ENCODE data around the gene SDHC.

The SDHC gene

DNA sequence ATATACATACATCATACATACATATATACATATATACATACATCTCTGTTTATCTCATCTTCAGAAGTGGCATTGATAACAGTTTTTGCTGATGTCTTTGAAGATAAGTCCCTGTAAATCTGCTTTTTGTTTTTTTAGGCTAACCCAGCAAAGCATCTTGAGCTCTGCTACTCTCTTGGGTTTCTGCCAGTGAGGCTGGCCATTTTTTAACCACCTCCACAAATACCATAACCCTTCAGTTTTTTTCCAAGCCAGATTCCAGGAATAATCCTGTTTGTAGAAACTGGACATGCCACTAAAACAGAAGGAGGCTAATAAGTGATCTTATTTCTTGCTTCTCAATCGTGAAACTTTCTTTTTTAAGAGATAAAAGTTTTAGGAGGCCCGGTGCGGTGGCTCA is 21.6 kb downstream of the SDHC start:
- no peak overlapping the region for H3K9ac ChIP-seq (ENCODE audit: low read depth, low read length, poor library complexity, severe bottlenecking)
- no peak for TF ChIP-seq EZH2phosphoT487 (IDR thresholded peaks at IDR 0.05; ENCODE audit: borderline replicate concordance)
- TF ChIP-seq, protein P1, sequence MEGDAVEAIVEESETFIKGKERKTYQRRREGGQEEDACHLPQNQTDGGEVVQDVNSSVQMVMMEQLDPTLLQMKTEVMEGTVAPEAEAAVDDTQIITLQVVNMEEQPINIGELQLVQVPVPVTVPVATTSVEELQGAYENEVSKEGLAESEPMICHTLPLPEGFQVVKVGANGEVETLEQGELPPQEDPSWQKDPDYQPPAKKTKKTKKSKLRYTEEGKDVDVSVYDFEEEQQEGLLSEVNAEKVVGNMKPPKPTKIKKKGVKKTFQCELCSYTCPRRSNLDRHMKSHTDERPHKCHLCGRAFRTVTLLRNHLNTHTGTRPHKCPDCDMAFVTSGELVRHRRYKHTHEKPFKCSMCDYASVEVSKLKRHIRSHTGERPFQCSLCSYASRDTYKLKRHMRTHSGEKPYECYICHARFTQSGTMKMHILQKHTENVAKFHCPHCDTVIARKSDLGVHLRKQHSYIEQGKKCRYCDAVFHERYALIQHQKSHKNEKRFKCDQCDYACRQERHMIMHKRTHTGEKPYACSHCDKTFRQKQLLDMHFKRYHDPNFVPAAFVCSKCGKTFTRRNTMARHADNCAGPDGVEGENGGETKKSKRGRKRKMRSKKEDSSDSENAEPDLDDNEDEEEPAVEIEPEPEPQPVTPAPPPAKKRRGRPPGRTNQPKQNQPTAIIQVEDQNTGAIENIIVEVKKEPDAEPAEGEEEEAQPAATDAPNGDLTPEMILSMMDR (conservative IDR thresholded peaks at IDR 0.05; ENCODE audit: low read length) = no peak
- H3K36me3 ChIP-seq (ENCODE audit: insufficient read depth, low read length) = peaks cover 20% of the 10 kb centered on the region; the same call in 1 of the 2 replicates

DNA sequence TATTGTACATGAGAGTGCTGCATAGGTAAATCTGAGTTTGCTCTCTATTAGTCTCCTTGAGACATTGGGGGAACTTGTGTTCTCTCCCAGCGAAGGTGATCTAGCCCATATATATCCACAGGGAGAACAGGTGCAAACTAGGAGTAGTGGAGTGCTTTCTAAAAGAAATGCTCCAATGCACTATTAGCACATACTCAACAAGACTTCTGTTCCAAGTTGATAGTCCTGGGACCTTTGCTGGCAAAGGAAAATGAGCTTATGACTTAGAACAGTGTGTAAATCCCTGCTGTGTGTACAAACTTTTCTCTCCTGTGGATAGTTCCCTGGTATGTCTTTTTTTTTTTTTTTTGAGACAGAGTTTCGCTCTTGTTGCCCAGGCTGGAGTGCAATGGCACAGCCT is 28.0 kb downstream of the SDHC start:
- no peaks in the 10 kb centered on the region for H3K27me3 ChIP-seq (ENCODE audit: insufficient read depth, low read length, poor library complexity, severe bottlenecking)
- no peaks in the 10 kb centered on the region for H3K9me2 ChIP-seq (replicated peaks; ENCODE audit: low read depth, low read length)
- TF ChIP-seq EZH2phosphoT487 (IDR thresholded peaks at IDR 0.05; ENCODE audit: borderline replicate concordance) = no peak
- TF ChIP-seq, protein P1 (conservative IDR thresholded peaks at IDR 0.05; ENCODE audit: low read length) = no peak
- H2AFZ ChIP-seq (ENCODE audit: low read length) = no peak overlapping the region
- no peak overlapping the region for H3K4me2 ChIP-seq (ENCODE audit: low read depth, low read length, poor library complexity, severe bottlenecking)
- H3K36me3 ChIP-seq (ENCODE audit: insufficient read depth, low read length) = peaks cover 27% of the 10 kb centered on the region; the same call in 1 of the 2 replicates
- H3K79me2 ChIP-seq (ENCODE audit: insufficient read depth, low read length) = no peaks in the 10 kb centered on the region
- no peaks in the 10 kb centered on the region for H3F3A ChIP-seq (ENCODE audit: low read depth)
- no peak overlapping the region for H3K4me3 ChIP-seq (ENCODE audit: low read length, poor library complexity, severe bottlenecking)
- no peaks in the 10 kb centered on the region for H4K20me1 ChIP-seq (ENCODE audit: insufficient read depth, low read length, poor library complexity, severe bottlenecking)
- H3K9ac ChIP-seq (ENCODE audit: low read depth, low read length, poor library complexity, severe bottlenecking) = no peak overlapping the region
- H3K9me3 ChIP-seq (ENCODE audit: insufficient read depth, low read depth, low read length) = no peaks in the 10 kb centered on the region
- H3K4me1 ChIP-seq (ENCODE audit: insufficient read depth, low read length, poor library complexity, severe bottlenecking) = no peaks in the 10 kb centered on the region

More for the DNA sequence above, 21.6 kb downstream of the SDHC start:
- H3K9me3 ChIP-seq (ENCODE audit: insufficient read depth, low read depth, low read length) = no peaks in the 10 kb centered on the region
- no peaks in the 10 kb centered on the region for H3K4me1 ChIP-seq (ENCODE audit: insufficient read depth, low read length, poor library complexity, severe bottlenecking)
- H3K27me3 ChIP-seq (ENCODE audit: insufficient read depth, low read length, poor library complexity, severe bottlenecking) = no peaks in the 10 kb centered on the region
- H3K79me2 ChIP-seq (ENCODE audit: insufficient read depth, low read length) = no peaks in the 10 kb centered on the region
- H3K4me3 ChIP-seq (ENCODE audit: low read length, poor library complexity, severe bottlenecking) = no peak overlapping the region
- H3K4me2 ChIP-seq (ENCODE audit: low read depth, low read length, poor library complexity, severe bottlenecking) = no peak overlapping the region
- H3K9me2 ChIP-seq (replicated peaks; ENCODE audit: low read depth, low read length) = no peaks in the 10 kb centered on the region
- no peaks in the 10 kb centered on the region for H3F3A ChIP-seq (ENCODE audit: low read depth)
- H4K20me1 ChIP-seq (ENCODE audit: insufficient read depth, low read length, poor library complexity, severe bottlenecking) = no peaks in the 10 kb centered on the region
- H2AFZ ChIP-seq (ENCODE audit: low read length) = no peak overlapping the region

DNA sequence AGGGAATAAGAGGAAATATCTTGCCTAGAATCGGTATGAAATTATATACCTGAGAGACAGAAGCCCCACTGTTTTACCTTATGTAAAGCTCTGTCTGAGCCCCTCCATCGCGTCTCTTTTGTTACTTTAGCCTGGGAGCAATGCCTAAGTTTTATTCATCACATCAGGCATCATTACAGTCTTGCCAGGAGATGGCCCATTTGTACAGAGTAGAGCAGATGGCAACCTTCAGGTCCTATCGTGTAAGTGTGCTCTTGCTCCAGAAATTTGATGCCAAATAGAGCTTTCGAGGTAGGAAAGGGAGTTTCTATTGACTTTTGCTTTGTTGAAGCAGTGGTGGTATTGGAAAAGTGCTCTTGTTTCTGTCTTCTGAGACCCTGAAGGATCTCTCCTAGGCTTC is 28.6 kb downstream of the SDHC start:
- Histone ChIP-seq H3K9me3 (ENCODE audit: insufficient read depth, low read depth, low read length) (no peaks in the 10 kb centered on the region), H3K79me2 (ENCODE audit: insufficient read depth, low read length) (no peaks in the 10 kb centered on the region), H3K9me2 (replicated peaks; ENCODE audit: low read depth, low read length) (no peaks in the 10 kb centered on the region), H2AFZ (ENCODE audit: low read length) (no peak overlapping the region), H4K20me1 (ENCODE audit: insufficient read depth, low read length, poor library complexity, severe bottlenecking) (no peaks in the 10 kb centered on the region), H3K27me3 (ENCODE audit: insufficient read depth, low read length, poor library complexity, severe bottlenecking) (no peaks in the 10 kb centered on the region), H3K9ac (ENCODE audit: low read depth, low read length, poor library complexity, severe bottlenecking) (no peak overlapping the region), H3K4me2 (ENCODE audit: low read depth, low read length, poor library complexity, severe bottlenecking) (no peak overlapping the region), H3K36me3 (ENCODE audit: insufficient read depth, low read length) (peaks cover 27% of the 10 kb centered on the region; the same call in 1 of the 2 replicates), H3K4me3 (ENCODE audit: low read length, poor library complexity, severe bottlenecking) (no peak overlapping the region), H3K4me1 (ENCODE audit: insufficient read depth, low read length, poor library complexity, severe bottlenecking) (no peaks in the 10 kb centered on the region), H3F3A (ENCODE audit: low read depth) (no peaks in the 10 kb centered on the region)
- TF ChIP-seq EZH2phosphoT487 (IDR thresholded peaks at IDR 0.05; ENCODE audit: borderline replicate concordance) = no peak
- TF ChIP-seq, protein P1 (conservative IDR thresholded peaks at IDR 0.05; ENCODE audit: low read length) = no peak
